Skin of body (tissue), 2 donors: Measurements from ENCODE around the gene KDM4B. TPM values are rescaled to one million over a fixed set of nuclear protein-coding genes. Genes with fewer than 3 reads are reported as not detected.

Experiments
- DNase-seq: peaks from one replicate; lab custom pipeline; 2025; lab: John Stamatoyannopoulos, UW
- total RNA-seq: library from RNA; depleted of rRNA; stranded (reverse); fragments of >200 nt; gene quantifications from one replicate; pipeline ENCODE4 v1.2.3, GENCODE V29; 2014

Gene KDM4B
- total RNA-seq, 1 donor from 2014 or later, result 23.4 TPM

- DNase-seq, result no peak
Observed at GRCh38 chr19:5103812-5104410, 135.0 kb downstream of the KDM4B start.

DNA sequence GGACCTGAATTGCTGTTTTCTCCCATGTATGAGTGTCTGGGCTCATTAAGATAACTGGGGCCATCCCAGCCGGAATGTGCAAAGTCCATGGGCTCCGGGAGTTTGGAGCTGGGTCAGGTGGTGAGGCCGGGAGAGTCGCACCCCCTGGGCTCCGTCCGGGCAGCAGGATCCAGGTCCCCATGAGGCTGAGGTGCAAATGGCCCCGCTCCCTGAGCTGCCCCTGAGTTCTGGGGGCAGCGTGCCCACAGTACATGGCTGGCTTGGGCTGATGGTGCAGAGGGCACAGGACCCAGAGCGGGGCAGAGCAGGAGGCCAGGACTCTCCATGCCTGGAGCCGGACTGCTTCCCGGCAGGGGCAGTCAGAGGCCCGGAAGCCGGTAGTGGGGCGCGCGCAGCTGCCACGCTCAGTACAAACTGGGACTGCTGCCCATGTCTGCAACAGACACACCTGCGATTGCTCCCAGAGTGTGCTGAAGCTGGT, 136.0 kb downstream of the KDM4B start:
- DNase-seq, result no peak

GRCh38 chr19:5106191-5106726, 137.3 kb downstream of the KDM4B start:
- DNase-seq, result no peak

GRCh38 chr19:5106971-5107370, 138.1 kb downstream of the KDM4B start:
- DNase-seq, result no peak

DNA sequence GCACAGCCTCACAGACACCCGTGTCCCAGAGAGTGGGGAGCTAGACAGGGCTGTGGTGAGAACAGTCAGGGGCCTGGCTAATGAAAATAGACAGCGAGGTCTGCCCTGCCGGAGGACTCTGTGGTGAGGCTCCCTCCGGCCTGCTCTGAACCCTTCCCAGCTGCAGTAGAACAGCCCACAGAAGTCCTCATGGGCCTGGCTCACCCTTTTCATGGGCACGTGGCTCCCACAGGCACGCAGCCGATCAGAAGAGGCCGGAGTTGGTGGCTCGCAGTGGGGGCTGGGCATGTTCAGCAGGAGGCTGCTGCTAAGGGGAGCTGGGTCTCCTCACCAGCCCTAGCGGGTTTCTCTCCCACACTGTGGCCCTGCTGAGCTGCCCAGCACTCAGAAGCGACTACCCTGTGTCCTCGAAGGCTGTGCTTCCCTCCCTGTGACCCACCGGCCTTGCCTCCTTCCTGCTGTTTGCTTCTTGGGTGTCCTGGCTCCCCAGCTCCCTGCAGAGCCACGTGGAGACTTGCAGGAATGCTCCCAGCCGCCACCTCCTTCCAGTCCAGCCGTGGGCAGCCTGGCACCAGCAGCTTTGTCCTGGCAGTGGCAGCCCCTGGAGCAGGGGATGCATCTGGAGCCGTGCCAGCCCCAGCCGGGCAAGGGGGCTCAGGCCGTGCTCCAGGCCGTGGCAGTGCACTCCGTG, 138.7 kb downstream of the KDM4B start:
- DNase-seq, result no peak

DNA sequence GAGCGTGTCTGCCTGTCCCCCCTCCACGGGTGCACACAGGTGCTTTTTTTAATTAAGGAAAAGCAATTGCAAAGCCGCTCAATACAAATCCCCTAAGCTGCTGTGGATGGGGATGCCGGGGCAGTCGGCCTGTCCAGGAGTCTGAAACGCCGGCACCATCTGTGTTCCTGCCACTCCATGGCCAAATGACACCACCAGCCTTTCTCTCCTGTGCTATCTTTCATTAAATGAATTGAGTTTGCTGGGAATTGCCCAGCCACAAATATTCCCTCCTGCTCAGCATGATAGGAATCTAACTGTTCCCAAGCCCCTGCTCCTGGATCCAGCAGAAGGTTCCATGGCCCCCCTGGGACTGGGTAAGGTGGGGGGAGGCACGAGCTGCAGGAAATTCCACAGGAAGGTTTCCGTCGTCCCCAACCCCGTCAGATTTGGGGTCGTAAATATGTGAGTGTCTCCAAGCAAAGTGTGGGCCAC, 139.2 kb downstream of the KDM4B start:
- DNase-seq, result no peak

GRCh38 chr19:5108866-5109265, 140.0 kb downstream of the KDM4B start:
- no peak for DNase-seq

DNA sequence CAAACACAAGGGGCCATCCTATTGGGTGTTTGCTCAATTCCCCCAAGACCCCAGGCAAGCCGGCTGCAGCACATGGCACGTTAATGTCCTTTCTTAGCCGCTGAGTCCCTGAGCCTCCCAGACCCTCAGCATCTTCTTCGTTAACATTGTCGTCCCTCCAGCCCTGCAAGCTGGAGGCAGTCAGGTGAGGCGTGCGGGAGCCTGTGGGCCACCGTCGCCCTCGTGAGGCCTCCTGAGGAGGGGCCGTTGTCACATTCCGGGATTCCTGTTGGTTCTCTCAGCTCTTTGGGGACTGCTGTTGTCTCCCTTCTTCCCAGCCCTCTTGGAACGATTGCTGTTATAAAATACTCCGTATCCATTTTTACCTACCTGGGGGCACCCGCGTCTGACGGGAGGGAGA, 140.6 kb downstream of the KDM4B start:
- DNase-seq, result no peak

- DNase-seq, result no peak
Observed at GRCh38 chr19:5110546-5110945, 141.6 kb downstream of the KDM4B start.

DNA sequence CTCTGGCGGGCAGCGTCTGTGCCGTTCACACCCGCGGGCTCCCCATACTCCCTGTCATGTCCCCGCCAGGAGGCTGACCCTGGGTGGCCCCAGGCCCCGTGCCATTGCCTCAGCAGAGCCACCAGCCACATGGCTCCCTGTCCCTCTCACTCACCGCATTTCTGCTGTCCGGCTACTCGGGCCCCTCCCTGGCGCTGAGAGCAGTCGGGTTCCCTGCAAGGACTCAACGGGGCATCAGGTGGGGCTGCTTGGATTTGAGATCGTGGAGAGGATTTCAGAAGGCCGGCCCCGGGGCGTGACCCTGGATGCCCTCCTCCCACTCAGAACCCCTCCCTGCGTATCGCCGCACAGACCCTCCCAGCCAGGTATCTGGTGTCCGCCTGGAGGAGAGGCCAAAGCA, 142.1 kb downstream of the KDM4B start:
- DNase-seq, result no peak

GRCh38 chr19:5112175-5112574, 143.3 kb downstream of the KDM4B start:
- DNase-seq, result no peak

GRCh38 chr19:5112681-5113575, 144.0 kb downstream of the KDM4B start:
- no peak for DNase-seq

DNA sequence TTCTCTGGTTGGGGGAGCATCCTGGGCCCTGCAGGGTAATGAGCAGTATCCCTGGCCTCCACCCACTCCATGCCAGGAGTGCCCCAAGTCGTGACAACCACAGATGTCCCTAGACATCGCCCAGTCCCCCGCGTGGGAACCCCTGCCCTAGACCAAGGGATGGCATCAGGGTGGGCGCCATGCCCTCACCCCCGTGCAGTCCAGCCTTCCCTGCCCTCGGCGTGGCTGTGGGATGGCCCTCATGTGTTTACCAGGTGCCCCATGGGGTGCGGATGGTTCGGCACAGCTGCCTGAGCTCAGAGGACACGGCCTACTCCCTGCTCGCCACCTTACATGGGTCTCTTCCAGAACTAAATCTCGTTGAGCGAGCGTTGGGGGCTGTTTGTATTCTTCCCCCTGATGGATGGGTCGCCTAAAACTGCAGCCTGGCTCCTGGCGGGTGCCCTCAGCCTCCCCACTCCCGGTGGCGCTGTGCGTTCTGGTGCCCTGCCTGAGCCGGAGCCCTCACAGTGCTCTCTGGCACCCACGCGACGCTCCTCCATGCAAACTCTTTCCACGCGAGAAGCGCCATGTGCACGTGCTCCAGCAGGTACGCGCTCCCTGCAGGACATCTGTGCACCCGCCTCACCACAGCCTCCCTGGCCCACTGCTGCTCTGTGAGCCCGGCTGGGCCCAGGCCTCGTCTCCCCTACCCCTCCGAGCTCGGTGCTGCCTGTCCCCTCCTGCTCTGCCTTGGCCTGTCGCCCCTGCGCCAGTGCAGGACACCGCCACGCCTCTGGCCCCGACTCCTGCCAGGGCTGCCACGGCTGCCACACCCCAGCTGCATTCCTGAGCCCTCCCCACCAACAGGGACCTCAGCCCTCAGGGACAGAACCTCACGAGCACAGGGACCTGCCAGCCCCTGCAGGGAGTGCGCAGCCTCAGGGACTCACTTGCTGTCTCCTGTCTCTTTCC, 145.0 kb downstream of the KDM4B start:
- DNase-seq, result no peak

DNA sequence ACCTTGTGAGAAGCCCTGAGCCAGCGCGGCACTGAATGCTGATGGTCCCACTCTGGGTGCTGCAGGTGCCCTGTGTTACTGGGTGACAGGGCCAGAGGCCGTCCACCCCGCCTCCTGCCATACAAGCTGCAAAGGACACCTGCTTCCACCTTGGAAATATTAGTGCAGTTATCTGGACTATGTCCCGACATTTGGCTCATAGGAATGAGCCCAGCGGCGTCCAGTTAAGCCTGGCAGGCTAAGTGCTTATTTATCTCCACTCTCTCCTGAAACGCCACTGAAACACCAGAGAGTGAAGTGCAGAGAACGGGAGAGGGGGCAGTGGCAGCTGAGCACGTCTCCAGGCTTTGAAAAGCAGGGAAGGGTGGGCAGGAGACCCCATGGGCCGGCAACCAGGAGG, 145.8 kb downstream of the KDM4B start:
- no peak for DNase-seq

DNA sequence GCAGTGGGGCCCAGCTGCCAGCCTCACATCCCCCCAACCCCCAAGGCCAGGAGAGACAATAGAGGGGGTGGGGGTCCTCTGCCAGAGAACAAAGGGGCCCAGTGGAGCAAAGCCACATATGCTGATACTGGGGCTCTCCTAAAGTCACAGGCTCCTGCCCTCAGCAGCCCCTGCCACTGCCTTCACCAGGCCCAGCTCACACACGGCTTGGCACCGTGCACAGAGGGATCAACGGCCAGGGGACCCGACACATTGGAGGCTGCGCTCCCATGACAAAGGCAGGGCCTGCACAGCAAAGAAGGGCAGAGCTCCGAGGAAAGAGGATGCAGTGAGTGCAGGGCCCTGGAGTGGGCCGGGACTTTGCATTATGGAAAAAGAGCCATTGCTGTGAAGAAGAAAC, 146.4 kb downstream of the KDM4B start:
- DNase-seq, result no peak

DNA sequence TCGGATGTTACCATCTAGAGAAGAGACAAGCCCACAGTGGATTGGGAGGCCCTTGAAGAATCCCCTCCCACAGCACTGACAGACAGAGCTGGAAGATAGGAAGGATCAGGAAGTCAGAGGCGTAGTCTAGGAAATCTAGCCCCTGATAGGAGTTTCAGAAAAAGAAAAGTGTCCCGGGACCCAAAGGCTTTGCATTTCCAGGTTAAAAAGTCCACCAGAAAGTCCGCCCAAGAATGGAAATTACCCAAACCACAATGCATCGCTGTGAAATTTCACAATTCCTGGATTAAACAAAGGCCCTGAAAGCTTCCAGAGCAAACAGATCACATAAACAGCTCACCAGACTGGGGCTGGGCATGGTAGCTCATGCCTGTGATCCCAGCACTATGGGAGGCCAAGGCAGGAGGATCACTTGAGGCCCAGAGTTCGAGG, 146.9 kb downstream of the KDM4B start:
- no peak for DNase-seq

- DNase-seq, result no peak
Observed at GRCh38 chr19:5116292-5116691, 147.4 kb downstream of the KDM4B start.

DNA sequence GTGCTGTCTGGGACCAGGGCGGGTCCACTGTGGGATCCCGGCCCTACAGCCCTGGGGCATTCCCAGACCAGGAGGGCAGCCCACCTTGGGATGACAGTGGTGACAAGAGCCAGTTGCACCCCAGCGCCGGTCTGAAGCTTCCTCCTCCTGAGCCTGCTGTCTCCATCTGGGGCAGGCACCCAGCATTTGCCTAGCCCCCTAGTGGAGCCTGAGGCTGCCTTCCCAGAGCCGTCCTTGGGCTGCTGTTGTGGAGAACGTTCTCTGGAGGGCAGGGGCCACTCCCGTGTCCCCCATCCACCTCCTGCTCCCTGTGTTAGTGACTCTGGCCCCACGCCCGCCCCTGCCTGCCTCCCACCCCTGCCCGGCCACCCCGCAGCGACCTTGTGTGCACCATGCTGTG, 148.5 kb downstream of the KDM4B start:
- DNase-seq, result no peak

DNA sequence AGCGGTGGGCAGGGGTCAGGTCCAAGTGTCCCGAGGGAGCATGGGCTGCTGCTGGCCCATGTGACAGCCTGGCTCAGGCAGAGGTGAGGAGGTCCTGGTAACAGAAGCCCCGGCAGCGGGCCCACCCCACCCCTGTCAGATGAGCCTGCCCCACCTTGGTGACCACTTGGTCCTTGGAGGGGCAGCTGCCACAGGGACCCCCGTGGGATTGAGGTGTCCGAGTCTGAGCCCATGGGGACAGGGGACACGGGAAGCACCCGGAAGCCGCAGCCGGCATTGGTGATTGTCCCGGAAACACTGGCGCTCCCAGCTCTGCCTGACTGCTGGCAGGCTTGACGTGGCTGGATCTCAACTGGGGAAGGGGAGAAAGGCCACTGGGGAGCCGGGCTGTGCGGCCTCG, 149.1 kb downstream of the KDM4B start:
- DNase-seq, result no peak

- no peak for DNase-seq
Observed at GRCh38 chr19:5119297-5119998, 150.5 kb downstream of the KDM4B start.
